Activated T-cell treated with anti-CD3 and anti-CD28 coated beads, Interleukin-2, amount 50 U/mL, for 4 hours (primary cell): ENCODE data around the gene RAD1. TPM values are rescaled to one million over a fixed set of nuclear protein-coding genes. Genes with fewer than 3 reads are reported as not detected.
A peak's percentile ranks its signal among the peaks of the same experiment; 100 is the strongest.

ENCODE experiments used
- ATAC-seq, 2 donors: fragments of 200-7000 bp; cut with Tn5 transposase; one replicate each; pipeline ENCODE4 v1.10.0; 2021
- DNase-seq: peaks from one replicate; pipeline ENCODE4 v3.0.0-alpha.2; 2020
- H3K27me3 Mint-ChIP-seq: one replicate; pipeline ENCODE4 v1.8.0; 2021; ENCODE audit warnings: low read depth, mixed read lengths
- H3K36me3 Mint-ChIP-seq: one replicate; pipeline ENCODE4 v1.8.0; 2022; ENCODE audit warnings: mixed read lengths; ENCODE audit not compliant: insufficient read depth
- H3K4me1 Mint-ChIP-seq: one replicate; pipeline ENCODE4 v1.8.0; 2021; ENCODE audit warnings: low read depth, mixed read lengths
- H3K4me3 Mint-ChIP-seq: one replicate; pipeline ENCODE4 v1.8.0; 2021; ENCODE audit warnings: mild to moderate bottlenecking, moderate library complexity, mixed read lengths
- H3K9me3 Mint-ChIP-seq: one replicate; pipeline ENCODE4 v1.8.0; 2021; ENCODE audit warnings: mixed read lengths
- total RNA-seq, 3 donors: library from RNA; stranded (reverse); gene quantifications; one replicate each; pipeline ENCODE4 v1.2.1, GENCODE V29; 2021

RAD1 gene
- 10 to 100 TPM; 45.3 to 50.1 (median 49.6) TPM for total RNA-seq

- H3K27me3 Mint-ChIP-seq: no peaks in the 10 kb centered on the region
- no peaks in the 10 kb centered on the region for H3K9me3 Mint-ChIP-seq
- H3K4me3 Mint-ChIP-seq: no peak within 1 kb of the TSS
- H3K36me3 Mint-ChIP-seq: peaks cover 35% of the 10 kb centered on the region
- peaks cover 30% of the 10 kb centered on the region for H3K4me1 Mint-ChIP-seq
- DNase-seq: peak; percentile 89
- ATAC-seq: peak; percentile 98 to 99
Observed at GRCh38 chr5:34915139-34915855, at the start of gene RAD1, which contains the start of gene BRIX1. Gene RAD1 (minus strand): TSS chr5:34915504. CDS start chr5:34914892, 612 bp downstream. Gene BRIX1 (plus strand): TSS chr5:34915711. CDS start chr5:34915739, 28 bp downstream.

GRCh38 chr5:34959323-34959722, 44.0 kb upstream of the RAD1 start:
- peak; percentile 77 to 82 for ATAC-seq
- Mint-ChIP-seq H3K4me3 (no peak overlapping the region), H3K4me1 (peaks cover 11% of the 10 kb centered on the region)

GRCh38 chr5:34957857-34958690, 42.8 kb upstream of the RAD1 start:
- no peak overlapping the region for H3K4me3 Mint-ChIP-seq
- no peaks in the 10 kb centered on the region for H3K27me3 Mint-ChIP-seq
- DNase-seq (no peak), ATAC-seq (no peak)
- H3K9me3 Mint-ChIP-seq: no peaks in the 10 kb centered on the region
- H3K36me3 Mint-ChIP-seq: peaks cover 12% of the 10 kb centered on the region
- peaks cover 11% of the 10 kb centered on the region for H3K4me1 Mint-ChIP-seq

More at GRCh38 chr5:34959323-34959722, 44.0 kb upstream of the RAD1 start:
- Mint-ChIP-seq H3K9me3 (no peaks in the 10 kb centered on the region), H3K27me3 (no peaks in the 10 kb centered on the region), H3K36me3 (peaks cover 11% of the 10 kb centered on the region)
- no peak for DNase-seq

- Mint-ChIP-seq H3K4me1 (peaks cover 11% of the 10 kb centered on the region), H3K36me3 (peaks cover 14% of the 10 kb centered on the region), H3K27me3 (no peaks in the 10 kb centered on the region), H3K4me3 (no peak overlapping the region), H3K9me3 (no peaks in the 10 kb centered on the region)
- no peak for DNase-seq
- no peak for ATAC-seq
Observed at GRCh38 chr5:34957321-34957720, 42.0 kb upstream of the RAD1 start.

GRCh38 chr5:34944460-34945047, 29.2 kb upstream of the RAD1 start:
- no peaks in the 10 kb centered on the region for H3K27me3 Mint-ChIP-seq
- H3K36me3 Mint-ChIP-seq: peaks cover 37% of the 10 kb centered on the region
- H3K4me1 Mint-ChIP-seq: no peaks in the 10 kb centered on the region
- ATAC-seq (no peak), DNase-seq (no peak)
- no peaks in the 10 kb centered on the region for H3K9me3 Mint-ChIP-seq
- no peak overlapping the region for H3K4me3 Mint-ChIP-seq

- Mint-ChIP-seq H3K4me3 (no peak overlapping the region), H3K36me3 (peaks cover 33% of the 10 kb centered on the region), H3K9me3 (no peaks in the 10 kb centered on the region), H3K4me1 (no peaks in the 10 kb centered on the region), H3K27me3 (no peaks in the 10 kb centered on the region)
- ATAC-seq: no peak
- DNase-seq: no peak
Observed at GRCh38 chr5:34944044-34944443, 28.7 kb upstream of the RAD1 start.

GRCh38 chr5:34941936-34942335, 26.6 kb upstream of the RAD1 start:
- Mint-ChIP-seq H3K27me3 (no peaks in the 10 kb centered on the region), H3K9me3 (no peaks in the 10 kb centered on the region), H3K4me3 (no peak overlapping the region), H3K36me3 (peaks cover 35% of the 10 kb centered on the region), H3K4me1 (no peaks in the 10 kb centered on the region)
- ATAC-seq (no peak), DNase-seq (no peak)

GRCh38 chr5:34932947-34933346, 17.6 kb upstream of the RAD1 start:
- no peaks in the 10 kb centered on the region for H3K9me3 Mint-ChIP-seq
- H3K4me1 Mint-ChIP-seq: peaks cover 28% of the 10 kb centered on the region
- peaks cover 15% of the 10 kb centered on the region for H3K36me3 Mint-ChIP-seq
- DNase-seq (no peak), ATAC-seq (no peak)
- no peaks in the 10 kb centered on the region for H3K27me3 Mint-ChIP-seq
- H3K4me3 Mint-ChIP-seq: no peak overlapping the region

GRCh38 chr5:34930870-34931269, 15.6 kb upstream of the RAD1 start:
- no peaks in the 10 kb centered on the region for H3K9me3 Mint-ChIP-seq
- DNase-seq (no peak), ATAC-seq (no peak)
- H3K4me3 Mint-ChIP-seq: peak overlapping the region; percentile 95
- no peaks in the 10 kb centered on the region for H3K27me3 Mint-ChIP-seq
- peaks cover 10% of the 10 kb centered on the region for H3K36me3 Mint-ChIP-seq
- H3K4me1 Mint-ChIP-seq: peaks cover 28% of the 10 kb centered on the region

GRCh38 chr5:34930462-34930844, 15.1 kb upstream of the RAD1 start:
- peaks cover 13% of the 10 kb centered on the region for H3K36me3 Mint-ChIP-seq
- H3K9me3 Mint-ChIP-seq: no peaks in the 10 kb centered on the region
- no peaks in the 10 kb centered on the region for H3K27me3 Mint-ChIP-seq
- no peak for DNase-seq
- H3K4me1 Mint-ChIP-seq: peaks cover 28% of the 10 kb centered on the region
- H3K4me3 Mint-ChIP-seq: peak overlapping the region; percentile 95
- no peak for ATAC-seq

GRCh38 chr5:34929720-34930461, 14.6 kb upstream of the RAD1 start:
- peak; percentile 68 for DNase-seq
- H3K4me1 Mint-ChIP-seq: peaks cover 28% of the 10 kb centered on the region
- peak overlapping the region; percentile 95 for H3K4me3 Mint-ChIP-seq
- ATAC-seq: peak; percentile 87
- no peaks in the 10 kb centered on the region for H3K9me3 Mint-ChIP-seq
- peaks cover 16% of the 10 kb centered on the region for H3K36me3 Mint-ChIP-seq
- H3K27me3 Mint-ChIP-seq: no peaks in the 10 kb centered on the region

GRCh38 chr5:34929134-34929719, 13.9 kb upstream of the RAD1 start, which contains the start of gene DNAJC21:
Gene DNAJC21 (plus strand): TSS chr5:34929559. CDS start chr5:34929820, 261 bp downstream.
- Mint-ChIP-seq H3K9me3 (no peaks in the 10 kb centered on the region), H3K4me1 (peaks cover 33% of the 10 kb centered on the region), H3K27me3 (no peaks in the 10 kb centered on the region), H3K36me3 (peaks cover 21% of the 10 kb centered on the region), H3K4me3 (peak within 1 kb of the TSS; percentile 95)
- DNase-seq (peak; percentile 98), ATAC-seq (peak; percentile 87 to 90)

- peaks cover 19% of the 10 kb centered on the region for H3K36me3 Mint-ChIP-seq
Observed at GRCh38 chr5:34928267-34928666, 13.0 kb upstream of the RAD1 start.

More at GRCh38 chr5:34928267-34928666, 13.0 kb upstream of the RAD1 start:
- Mint-ChIP-seq H3K4me3 (peak overlapping the region; percentile 77), H3K4me1 (peaks cover 35% of the 10 kb centered on the region), H3K27me3 (no peaks in the 10 kb centered on the region), H3K9me3 (no peaks in the 10 kb centered on the region)
- no peak for ATAC-seq
- DNase-seq: no peak
